ENCODE data around the gene AUTS2. TPM values are rescaled to one million over a fixed set of nuclear protein-coding genes. Genes with fewer than 3 reads are reported as not detected.

The AUTS2 gene
- total RNA-seq, 4 donors from 2014 or later = 14.9 to 27.2 (median 17.5) TPM

- 86% methylated on average over 5 of the region's 5 CpGs for WGBS, 2 donors
- no peaks in the 10 kb centered on the region for H3K27me3 ChIP-seq
- peaks cover 13 to 15% of the 10 kb centered on the region in 2 donors for H3K4me1 ChIP-seq
- no peaks in the 10 kb centered on the region for H3K36me3 ChIP-seq
- no peak overlapping the region for H3K4me3 ChIP-seq (replicated peaks in 1 of 3)
- intact Hi-C loops (cut with DNase I) = no loop called here
- H3K27ac ChIP-seq = no peak overlapping the region
- H3K9me3 ChIP-seq = no peaks in the 10 kb centered on the region
- no peak for TF ChIP-seq POLR2A (IDR thresholded peaks at IDR 0.05)
- TF ChIP-seq CTCF (IDR thresholded peaks at IDR 0.05) = no peak
- DNase-seq = no peak
These were observed 868.6 kb downstream of the AUTS2 start for GRCh38 chr7:70466725-70467364.

GRCh38 chr7:70470746-70471145, 872.5 kb downstream of the AUTS2 start:
- H3K36me3 ChIP-seq = no peaks in the 10 kb centered on the region
- no peaks in the 10 kb centered on the region for H3K27me3 ChIP-seq
- no peaks in the 10 kb centered on the region for H3K9me3 ChIP-seq
- DNase-seq = no peak
- no peak overlapping the region for H3K4me3 ChIP-seq (replicated peaks in 1 of 3)
- H3K4me1 ChIP-seq = no peaks in the 10 kb centered on the region
- TF ChIP-seq CTCF (IDR thresholded peaks at IDR 0.05) = no peak
- TF ChIP-seq POLR2A (IDR thresholded peaks at IDR 0.05) = no peak
- intact Hi-C loops (cut with DNase I) = no loop called here
- no peak overlapping the region for H3K27ac ChIP-seq
- 66 to 67% methylated on average over 10 of the region's 10 CpGs for WGBS, 2 donors

- no peaks in the 10 kb centered on the region for H3K36me3 ChIP-seq
- no peaks in the 10 kb centered on the region for H3K4me1 ChIP-seq
- TF ChIP-seq POLR2A (IDR thresholded peaks at IDR 0.05) = no peak
- TF ChIP-seq CTCF (IDR thresholded peaks at IDR 0.05) = no peak
- 88% methylated on average over 9 of the region's 9 CpGs for WGBS, 2 donors
- H3K27me3 ChIP-seq = no peaks in the 10 kb centered on the region
- H3K9me3 ChIP-seq = no peaks in the 10 kb centered on the region
- DNase-seq = no peak
- intact Hi-C loops (cut with DNase I) = no loop called here
- H3K4me3 ChIP-seq (replicated peaks in 1 of 3) = no peak overlapping the region
- no peak overlapping the region for H3K27ac ChIP-seq
These were observed 874.4 kb downstream of the AUTS2 start for GRCh38 chr7:70472601-70473237.

GRCh38 chr7:70474639-70475234, 876.5 kb downstream of the AUTS2 start:
- Histone ChIP-seq H3K9me3 (no peaks in the 10 kb centered on the region), H3K4me1 (no peaks in the 10 kb centered on the region), H3K27me3 (no peaks in the 10 kb centered on the region), H3K27ac (no peak overlapping the region), H3K4me3 (replicated peaks in 1 of 3) (no peak overlapping the region), H3K36me3 (no peaks in the 10 kb centered on the region)
- 79% methylated on average over 5 of the region's 5 CpGs for WGBS, 2 donors
- TF ChIP-seq POLR2A (IDR thresholded peaks at IDR 0.05) (no peak), CTCF (IDR thresholded peaks at IDR 0.05) (no peak)
- intact Hi-C loops (cut with DNase I) = no loop called here
- DNase-seq = no peak

All from thyroid gland (tissue), 4 donors.